OCI-LY1 (cell line): ENCODE measurements around the gene ASB10.

Experiments used
- EZH2 ChIP-seq: fragments of 200-600 bp; sonication (generic), shearing (Covaris generic); IDR thresholded peaks from 2 replicates; pipeline ENCODE4 v1.8.0; 2017; ENCODE audit warnings: borderline replicate concordance, mixed run types, mild to moderate bottlenecking, antibody characterized with exemption, low read length, moderate library complexity, mixed read lengths
- TF ChIP-seq, protein P1 (sequence below): fragments of 200-600 bp; sonication (generic), shearing (Covaris generic); IDR thresholded peaks from 2 replicates; pipeline ENCODE4 v1.5.1; 2017; ENCODE audit warnings: mild to moderate bottlenecking, antibody characterized with exemption, low read length, moderate library complexity, mixed read lengths

DNA sequence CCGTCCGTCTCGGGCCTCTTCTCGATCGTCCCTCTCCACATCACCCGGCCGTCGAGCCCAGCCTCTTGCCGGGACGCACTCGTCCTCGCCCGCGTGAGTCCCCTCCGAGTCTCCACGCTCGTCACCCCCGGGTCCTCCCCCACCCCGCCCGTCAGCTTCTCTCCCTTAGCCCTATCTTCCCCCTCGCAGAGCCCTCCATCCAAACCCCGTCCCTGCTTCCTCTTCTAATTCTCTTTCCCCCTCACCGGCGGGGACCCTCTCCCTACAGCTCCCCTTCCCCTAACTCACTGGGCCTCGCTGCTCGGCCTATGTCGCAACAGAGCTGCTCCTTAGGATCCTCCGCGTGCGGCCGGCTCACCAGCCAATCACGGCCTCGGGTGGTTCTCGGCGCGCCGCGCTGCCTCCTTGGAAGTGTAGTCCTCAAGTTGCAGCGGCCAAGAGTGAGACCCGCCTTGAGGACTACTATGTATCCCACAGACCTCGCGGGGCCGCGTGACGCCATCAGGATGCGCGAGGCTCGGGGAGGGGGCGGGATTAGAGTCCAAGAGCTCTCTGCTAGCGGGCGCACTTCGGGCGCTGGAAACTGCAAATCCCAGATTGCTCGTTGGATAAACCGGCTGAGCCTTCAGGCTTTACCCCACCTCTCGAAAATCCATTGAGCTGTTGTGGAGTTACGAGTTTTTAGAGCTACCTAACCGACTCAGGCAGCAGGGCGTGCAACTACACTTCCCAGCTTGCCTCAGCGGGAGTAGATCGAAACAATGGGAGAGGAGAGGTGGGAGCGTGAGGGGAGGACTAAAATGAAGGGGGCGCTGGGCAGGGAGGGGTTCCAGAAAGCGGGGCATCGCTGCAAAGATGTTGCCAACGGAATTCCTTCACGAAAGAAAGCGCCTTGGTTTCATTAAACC lies 40.1 kb upstream of the ASB10 start, which contains the start of gene ABCF2:
- TF ChIP-seq, protein P1, sequence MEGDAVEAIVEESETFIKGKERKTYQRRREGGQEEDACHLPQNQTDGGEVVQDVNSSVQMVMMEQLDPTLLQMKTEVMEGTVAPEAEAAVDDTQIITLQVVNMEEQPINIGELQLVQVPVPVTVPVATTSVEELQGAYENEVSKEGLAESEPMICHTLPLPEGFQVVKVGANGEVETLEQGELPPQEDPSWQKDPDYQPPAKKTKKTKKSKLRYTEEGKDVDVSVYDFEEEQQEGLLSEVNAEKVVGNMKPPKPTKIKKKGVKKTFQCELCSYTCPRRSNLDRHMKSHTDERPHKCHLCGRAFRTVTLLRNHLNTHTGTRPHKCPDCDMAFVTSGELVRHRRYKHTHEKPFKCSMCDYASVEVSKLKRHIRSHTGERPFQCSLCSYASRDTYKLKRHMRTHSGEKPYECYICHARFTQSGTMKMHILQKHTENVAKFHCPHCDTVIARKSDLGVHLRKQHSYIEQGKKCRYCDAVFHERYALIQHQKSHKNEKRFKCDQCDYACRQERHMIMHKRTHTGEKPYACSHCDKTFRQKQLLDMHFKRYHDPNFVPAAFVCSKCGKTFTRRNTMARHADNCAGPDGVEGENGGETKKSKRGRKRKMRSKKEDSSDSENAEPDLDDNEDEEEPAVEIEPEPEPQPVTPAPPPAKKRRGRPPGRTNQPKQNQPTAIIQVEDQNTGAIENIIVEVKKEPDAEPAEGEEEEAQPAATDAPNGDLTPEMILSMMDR = 0 out of 2 replicates have a peak, but pooled peaks have one; percentile 6
- no peak for TF ChIP-seq EZH2
